ENCODE results near the gene EGF.

The EGF gene

DNA sequence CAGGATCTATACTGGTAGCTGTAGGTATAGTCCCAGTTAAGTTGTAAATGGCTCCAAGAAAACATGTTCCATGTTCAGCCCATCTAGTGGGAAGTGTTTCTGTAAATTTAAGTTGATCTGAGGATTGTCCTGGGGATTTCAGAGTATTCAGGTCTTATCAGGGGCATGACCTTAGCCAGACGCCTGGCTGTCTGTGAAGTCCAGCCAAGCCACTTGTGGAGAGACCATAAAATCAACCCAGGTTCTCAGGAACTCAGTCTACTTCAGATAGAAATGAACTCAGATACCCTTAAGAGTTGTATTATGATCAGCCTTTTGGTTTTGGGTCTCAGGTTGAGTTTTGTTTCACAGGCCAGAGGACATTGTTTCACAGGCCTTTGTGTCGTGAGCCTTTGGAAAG is 95.9 kb downstream of the EGF start:
- Histone ChIP-seq H3K27ac (ENCODE audit: low read length) (no peak overlapping the region), H3K4me3 (ENCODE audit: low read length) (no peak overlapping the region), H3K27me3 (ENCODE audit: control insufficient read depth, insufficient read depth, low read length) (no peaks in the 10 kb centered on the region), H3K4me1 (ENCODE audit: control insufficient read depth, insufficient read depth, low read length) (no peaks in the 10 kb centered on the region), H3K36me3 (ENCODE audit: control insufficient read depth, insufficient read depth, low read length) (no peaks in the 10 kb centered on the region), H3K9me3 (ENCODE audit: control insufficient read depth, insufficient read depth, low read length) (no peaks in the 10 kb centered on the region)
- DNase-seq (ENCODE audit: low read depth, low spot score): no peak
- WGBS (ENCODE audit: insufficient coverage, insufficient read length): no CpG with 5 or more reads among the region's 2 CpGs

DNA sequence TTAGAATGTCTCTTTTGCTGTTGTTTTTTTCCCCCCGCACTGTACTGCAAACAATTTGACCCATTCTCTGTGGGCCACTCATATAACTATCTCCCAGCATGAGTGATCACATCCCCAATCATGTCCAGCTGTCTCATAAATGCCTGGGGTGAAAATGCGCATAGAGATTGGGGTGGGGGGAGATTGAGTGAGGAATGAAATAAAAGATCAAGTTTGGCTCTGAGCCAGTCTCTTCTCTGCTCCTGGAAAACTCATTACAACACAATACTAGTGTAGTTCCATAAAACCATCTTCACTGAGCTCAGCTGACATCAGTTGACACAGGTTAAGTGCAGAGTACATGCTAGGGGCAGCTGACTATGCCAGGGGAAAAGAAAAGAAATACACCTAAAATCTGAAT is 96.9 kb downstream of the EGF start:
- no peak overlapping the region for H3K27ac ChIP-seq (ENCODE audit: low read length)
- WGBS (ENCODE audit: insufficient coverage, insufficient read length): no CpG with 5 or more reads among the region's 2 CpGs
- no peak for DNase-seq (ENCODE audit: low read depth, low spot score)
- H3K27me3 ChIP-seq (ENCODE audit: control insufficient read depth, insufficient read depth, low read length): no peaks in the 10 kb centered on the region
- no peaks in the 10 kb centered on the region for H3K4me1 ChIP-seq (ENCODE audit: control insufficient read depth, insufficient read depth, low read length)
- no peaks in the 10 kb centered on the region for H3K36me3 ChIP-seq (ENCODE audit: control insufficient read depth, insufficient read depth, low read length)
- H3K9me3 ChIP-seq (ENCODE audit: control insufficient read depth, insufficient read depth, low read length): no peaks in the 10 kb centered on the region
- no peak overlapping the region for H3K4me3 ChIP-seq (ENCODE audit: low read length)

DNA sequence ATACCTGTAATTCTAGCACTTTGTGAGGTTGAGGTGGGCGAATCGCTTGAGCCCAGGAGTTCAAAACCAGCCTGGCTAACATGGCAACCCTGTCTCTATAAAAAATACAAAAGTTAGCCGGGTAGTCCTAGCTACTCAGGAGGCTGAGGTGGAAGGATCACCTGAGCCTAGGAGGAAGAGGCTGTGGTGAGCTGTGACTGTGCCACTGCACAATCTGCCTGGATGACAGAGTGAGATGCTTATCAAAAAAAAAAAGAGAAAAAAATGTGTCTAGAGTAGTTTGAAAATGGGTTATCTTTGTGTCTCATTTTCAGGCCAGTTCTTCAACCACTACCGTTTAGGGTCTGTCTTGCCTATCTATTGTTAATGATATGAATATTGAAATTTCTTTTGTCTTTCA is 98.1 kb downstream of the EGF start:
- no peak for DNase-seq (ENCODE audit: low read depth, low spot score)
- Histone ChIP-seq H3K36me3 (ENCODE audit: control insufficient read depth, insufficient read depth, low read length) (no peaks in the 10 kb centered on the region), H3K27ac (ENCODE audit: low read length) (no peak overlapping the region), H3K9me3 (ENCODE audit: control insufficient read depth, insufficient read depth, low read length) (no peaks in the 10 kb centered on the region), H3K4me3 (ENCODE audit: low read length) (no peak overlapping the region), H3K4me1 (ENCODE audit: control insufficient read depth, insufficient read depth, low read length) (no peaks in the 10 kb centered on the region), H3K27me3 (ENCODE audit: control insufficient read depth, insufficient read depth, low read length) (no peaks in the 10 kb centered on the region)
- no CpG with 5 or more reads among the region's 4 CpGs for WGBS (ENCODE audit: insufficient coverage, insufficient read length)

DNA sequence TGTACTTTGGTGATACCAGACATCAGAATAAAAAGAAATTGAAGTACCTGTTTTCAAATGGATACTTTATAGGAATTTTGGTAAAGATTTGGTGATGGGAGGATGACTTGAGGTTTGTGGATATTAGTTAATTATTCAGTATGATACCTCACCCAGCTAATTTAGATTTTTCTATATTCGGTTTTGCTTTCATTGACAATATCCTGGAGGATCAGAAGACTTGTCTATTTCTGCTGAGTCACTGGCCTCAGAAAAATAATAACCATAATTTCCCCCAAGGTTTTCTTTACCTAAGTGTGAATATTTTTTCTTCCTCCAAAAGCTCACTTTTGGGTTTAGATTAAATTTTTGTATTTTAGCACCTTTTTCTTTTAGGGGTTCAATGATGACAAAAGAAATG is 100.2 kb downstream of the EGF start:
- Histone ChIP-seq H3K4me1 (ENCODE audit: control insufficient read depth, insufficient read depth, low read length) (no peaks in the 10 kb centered on the region), H3K27me3 (ENCODE audit: control insufficient read depth, insufficient read depth, low read length) (no peaks in the 10 kb centered on the region), H3K9me3 (ENCODE audit: control insufficient read depth, insufficient read depth, low read length) (no peaks in the 10 kb centered on the region), H3K27ac (ENCODE audit: low read length) (no peak overlapping the region), H3K4me3 (ENCODE audit: low read length) (no peak overlapping the region), H3K36me3 (ENCODE audit: control insufficient read depth, insufficient read depth, low read length) (no peaks in the 10 kb centered on the region)
- no CpG with 5 or more reads among the region's 1 CpG for WGBS (ENCODE audit: insufficient coverage, insufficient read length)
- no peak for DNase-seq (ENCODE audit: low read depth, low spot score)

- no peaks in the 10 kb centered on the region for H3K4me1 ChIP-seq (ENCODE audit: control insufficient read depth, insufficient read depth, low read length)
- no peaks in the 10 kb centered on the region for H3K27me3 ChIP-seq (ENCODE audit: control insufficient read depth, insufficient read depth, low read length)
- WGBS (ENCODE audit: insufficient coverage, insufficient read length): no CpG with 5 or more reads among the region's 6 CpGs
These were observed 101.5 kb downstream of the EGF start for GRCh38 chr4:110014233-110014632.

DNA sequence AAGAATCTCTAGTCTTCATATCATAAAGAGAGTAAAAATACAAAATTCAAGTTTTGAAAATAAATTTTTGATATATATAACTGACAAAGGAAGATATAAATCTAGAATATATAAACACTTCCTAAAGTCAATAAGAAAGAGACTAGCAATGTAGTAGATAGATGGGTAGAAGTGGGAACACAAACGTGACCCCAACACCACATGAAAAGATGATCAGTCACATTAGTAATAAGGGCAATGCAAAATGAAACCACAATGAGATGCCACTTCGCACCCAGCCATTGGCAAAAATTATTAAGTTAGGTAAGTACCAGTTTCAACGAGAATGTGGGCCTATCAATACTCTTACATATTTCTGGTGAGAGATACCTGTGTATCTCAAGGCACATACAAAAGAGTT is 106.5 kb downstream of the EGF start:
- H3K4me1 ChIP-seq (ENCODE audit: control insufficient read depth, insufficient read depth, low read length): no peaks in the 10 kb centered on the region
- H3K27ac ChIP-seq (ENCODE audit: low read length): no peak overlapping the region
- no peaks in the 10 kb centered on the region for H3K36me3 ChIP-seq (ENCODE audit: control insufficient read depth, insufficient read depth, low read length)
- H3K27me3 ChIP-seq (ENCODE audit: control insufficient read depth, insufficient read depth, low read length): no peaks in the 10 kb centered on the region
- DNase-seq (ENCODE audit: low read depth, low spot score): no peak
- H3K9me3 ChIP-seq (ENCODE audit: control insufficient read depth, insufficient read depth, low read length): no peaks in the 10 kb centered on the region
- H3K4me3 ChIP-seq (ENCODE audit: low read length): no peak overlapping the region
- WGBS (ENCODE audit: insufficient coverage, insufficient read length): no CpG with 5 or more reads among the region's 3 CpGs

More at GRCh38 chr4:110014233-110014632, 101.5 kb downstream of the EGF start:
- no peak overlapping the region for H3K4me3 ChIP-seq (ENCODE audit: low read length)
- no peak for DNase-seq (ENCODE audit: low read depth, low spot score)
- H3K36me3 ChIP-seq (ENCODE audit: control insufficient read depth, insufficient read depth, low read length): no peaks in the 10 kb centered on the region
- H3K27ac ChIP-seq (ENCODE audit: low read length): no peak overlapping the region
- no peaks in the 10 kb centered on the region for H3K9me3 ChIP-seq (ENCODE audit: control insufficient read depth, insufficient read depth, low read length)

- H3K36me3 ChIP-seq (ENCODE audit: control insufficient read depth, insufficient read depth, low read length): no peaks in the 10 kb centered on the region
- no CpG with 5 or more reads among the region's 5 CpGs for WGBS (ENCODE audit: insufficient coverage, insufficient read length)
- H3K4me1 ChIP-seq (ENCODE audit: control insufficient read depth, insufficient read depth, low read length): no peaks in the 10 kb centered on the region
- H3K4me3 ChIP-seq (ENCODE audit: low read length): no peak overlapping the region
- no peak overlapping the region for H3K27ac ChIP-seq (ENCODE audit: low read length)
- DNase-seq (ENCODE audit: low read depth, low spot score): no peak
- H3K9me3 ChIP-seq (ENCODE audit: control insufficient read depth, insufficient read depth, low read length): no peaks in the 10 kb centered on the region
- H3K27me3 ChIP-seq (ENCODE audit: control insufficient read depth, insufficient read depth, low read length): no peaks in the 10 kb centered on the region
These were observed 107.5 kb downstream of the EGF start for GRCh38 chr4:110020139-110020538.

GRCh38 chr4:110020646-110021443 is 108.2 kb downstream of the EGF start:
- no peaks in the 10 kb centered on the region for H3K36me3 ChIP-seq (ENCODE audit: control insufficient read depth, insufficient read depth, low read length)
- H3K4me3 ChIP-seq (ENCODE audit: low read length): no peak overlapping the region
- no peaks in the 10 kb centered on the region for H3K27me3 ChIP-seq (ENCODE audit: control insufficient read depth, insufficient read depth, low read length)
- no peak for DNase-seq (ENCODE audit: low read depth, low spot score)
- H3K9me3 ChIP-seq (ENCODE audit: control insufficient read depth, insufficient read depth, low read length): no peaks in the 10 kb centered on the region
- no peak overlapping the region for H3K27ac ChIP-seq (ENCODE audit: low read length)
- no CpG with 5 or more reads among the region's 4 CpGs for WGBS (ENCODE audit: insufficient coverage, insufficient read length)
- no peaks in the 10 kb centered on the region for H3K4me1 ChIP-seq (ENCODE audit: control insufficient read depth, insufficient read depth, low read length)

GRCh38 chr4:110022457-110022856 is 109.8 kb downstream of the EGF start:
- whole genome bisulfite sequencing (ENCODE audit: insufficient coverage, insufficient read length): no CpG with 5 or more reads among the region's 4 CpGs
- H3K4me1 ChIP-seq (ENCODE audit: control insufficient read depth, insufficient read depth, low read length): no peaks in the 10 kb centered on the region
- no peaks in the 10 kb centered on the region for H3K36me3 ChIP-seq (ENCODE audit: control insufficient read depth, insufficient read depth, low read length)
- no peaks in the 10 kb centered on the region for H3K9me3 ChIP-seq (ENCODE audit: control insufficient read depth, insufficient read depth, low read length)
- no peak overlapping the region for H3K27ac ChIP-seq (ENCODE audit: low read length)
- no peak overlapping the region for H3K4me3 ChIP-seq (ENCODE audit: low read length)
- H3K27me3 ChIP-seq (ENCODE audit: control insufficient read depth, insufficient read depth, low read length): no peaks in the 10 kb centered on the region
- no peak for DNase-seq (ENCODE audit: low read depth, low spot score)

DNA sequence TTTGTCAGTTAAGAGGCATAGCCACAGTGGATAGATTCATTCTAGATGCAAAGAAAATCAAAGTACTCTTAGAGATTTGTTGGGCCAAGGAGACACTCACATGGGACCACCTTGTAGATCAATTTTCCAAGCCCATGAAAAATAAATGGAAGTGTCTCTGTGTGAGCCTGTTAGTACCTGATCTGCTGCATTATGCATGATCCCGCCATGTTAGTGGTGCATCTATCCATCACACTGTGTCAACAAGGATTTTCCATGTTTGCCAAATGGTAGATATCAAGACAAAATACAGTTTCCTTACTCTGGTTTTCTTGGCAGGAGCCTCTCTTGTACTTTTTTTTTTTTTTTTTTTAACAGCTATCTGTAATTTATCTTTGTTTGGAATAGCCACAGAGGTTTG is 112.4 kb downstream of the EGF start:
- Histone ChIP-seq H3K4me3 (ENCODE audit: low read length) (no peak overlapping the region), H3K36me3 (ENCODE audit: control insufficient read depth, insufficient read depth, low read length) (no peaks in the 10 kb centered on the region), H3K27me3 (ENCODE audit: control insufficient read depth, insufficient read depth, low read length) (no peaks in the 10 kb centered on the region), H3K27ac (ENCODE audit: low read length) (no peak overlapping the region), H3K9me3 (ENCODE audit: control insufficient read depth, insufficient read depth, low read length) (no peaks in the 10 kb centered on the region), H3K4me1 (ENCODE audit: control insufficient read depth, insufficient read depth, low read length) (no peaks in the 10 kb centered on the region)
- no peak for DNase-seq (ENCODE audit: low read depth, low spot score)
- no CpG with 5 or more reads among the region's 1 CpG for WGBS (ENCODE audit: insufficient coverage, insufficient read length)

DNA sequence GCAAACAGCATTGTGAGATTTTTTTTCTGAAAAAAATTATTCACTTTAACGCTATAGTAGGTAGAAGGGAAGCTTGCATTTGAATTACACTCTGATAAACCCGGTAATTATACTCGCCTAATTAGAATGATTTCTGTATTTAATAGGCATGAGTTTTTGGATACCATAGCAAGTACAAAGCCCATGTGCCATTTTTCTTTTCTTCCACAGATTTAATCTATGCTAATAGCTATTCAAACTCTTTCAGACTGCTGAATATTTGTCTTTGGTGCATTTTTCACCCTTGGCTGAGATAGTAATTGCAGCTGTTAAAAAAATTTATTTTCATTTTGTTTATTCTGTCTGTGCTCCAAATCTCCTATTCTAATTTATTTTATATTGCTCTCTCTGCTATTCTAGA is 113.0 kb downstream of the EGF start:
- Histone ChIP-seq H3K27me3 (ENCODE audit: control insufficient read depth, insufficient read depth, low read length) (no peaks in the 10 kb centered on the region), H3K4me3 (ENCODE audit: low read length) (no peak overlapping the region), H3K27ac (ENCODE audit: low read length) (no peak overlapping the region), H3K4me1 (ENCODE audit: control insufficient read depth, insufficient read depth, low read length) (no peaks in the 10 kb centered on the region), H3K9me3 (ENCODE audit: control insufficient read depth, insufficient read depth, low read length) (no peaks in the 10 kb centered on the region), H3K36me3 (ENCODE audit: control insufficient read depth, insufficient read depth, low read length) (no peaks in the 10 kb centered on the region)
- no CpG with 5 or more reads among the region's 3 CpGs for WGBS (ENCODE audit: insufficient coverage, insufficient read length)
- DNase-seq (ENCODE audit: low read depth, low spot score): no peak

Measured in iPS DF 6.9 (cell line).